Trophoblast cell (in vitro differentiated cells and primary cell): ENCODE data around the gene CSPG5.

Experiments
- DNase-seq, 2 donors: peaks; one replicate each; pipeline ENCODE4 v3.0.0-alpha.2; 2016
- H2AFZ ChIP-seq: 2 replicates; pipeline ENCODE4 v1.6.1; 2013; ENCODE audit warnings: low read length, moderate library complexity, mild to moderate bottlenecking; ENCODE audit not compliant: insufficient read depth, poor library complexity
- H2AK5ac ChIP-seq: 2 replicates; pipeline ENCODE4 v1.6.1; 2013; ENCODE audit warnings: mild to moderate bottlenecking, low read length
- H2BK120ac ChIP-seq: 2 replicates; pipeline ENCODE4 v1.6.1; 2013; ENCODE audit warnings: low read length, mild to moderate bottlenecking, moderate library complexity; ENCODE audit not compliant: insufficient read depth, poor library complexity
- H2BK12ac ChIP-seq: 2 replicates; pipeline ENCODE4 v1.6.1; 2013; ENCODE audit warnings: mild to moderate bottlenecking, low read length, moderate library complexity
- H2BK5ac ChIP-seq: 2 replicates; pipeline ENCODE4 v1.6.1; 2013; ENCODE audit warnings: low read length, low read depth, moderate library complexity, mild to moderate bottlenecking; ENCODE audit not compliant: poor library complexity
- H3K14ac ChIP-seq: 2 replicates; pipeline ENCODE4 v1.6.1; 2013; ENCODE audit warnings: mild to moderate bottlenecking, low read length
- H3K18ac ChIP-seq: 2 replicates; pipeline ENCODE4 v1.6.1; 2013; ENCODE audit warnings: mild to moderate bottlenecking, low read length
- H3K23ac ChIP-seq: 2 replicates; pipeline ENCODE4 v1.6.1; 2013; ENCODE audit warnings: low read length
- H3K27ac ChIP-seq: 2 replicates; pipeline ENCODE4 v1.5.1; 2013; ENCODE audit warnings: low read depth, mild to moderate bottlenecking, inconsistent platforms, low read length, moderate library complexity
- H3K27me3 ChIP-seq: 2 replicates; pipeline ENCODE4 v1.6.1; 2013; ENCODE audit warnings: inconsistent platforms, mild to moderate bottlenecking, low read length, moderate library complexity; ENCODE audit not compliant: insufficient read depth
- H3K36me3 ChIP-seq, 2 experiments: 1 replicate in 1 of 2; 2 replicates in 1 of 2; pipeline ENCODE4 v1.6.1; 2013; ENCODE audit warnings: low read length in 2 of 2, mild to moderate bottlenecking in 2 of 2, moderate library complexity in 1 of 2; ENCODE audit not compliant: insufficient read depth in 2 of 2, control insufficient read depth in 1 of 2
- H3K4ac ChIP-seq: 2 replicates; pipeline ENCODE4 v1.6.1; 2013; ENCODE audit warnings: low read depth, mild to moderate bottlenecking, low read length, moderate library complexity
- H3K4me1 ChIP-seq, 2 experiments: 1 replicate in 1 of 2; 2 replicates in 1 of 2; pipeline ENCODE4 v1.6.1; 2013; ENCODE audit warnings: low read length in 2 of 2, mild to moderate bottlenecking in 2 of 2, moderate library complexity in 1 of 2; ENCODE audit not compliant: insufficient read depth in 2 of 2, control insufficient read depth in 1 of 2
- H3K4me2 ChIP-seq: 2 replicates; pipeline ENCODE4 v1.6.1; 2013; ENCODE audit warnings: inconsistent platforms, mild to moderate bottlenecking, low read length, moderate library complexity
- H3K4me3 ChIP-seq: 2 replicates; pipeline ENCODE4 v1.5.1; 2013; ENCODE audit warnings: mild to moderate bottlenecking, low read depth, low read length, inconsistent platforms
- H3K79me1 ChIP-seq: one replicate; pipeline ENCODE4 v1.6.1; 2013; ENCODE audit warnings: low read length
- H3K79me2 ChIP-seq: 2 replicates; pipeline ENCODE4 v1.6.1; 2013; ENCODE audit warnings: low read length, mild to moderate bottlenecking; ENCODE audit not compliant: control insufficient read depth, insufficient read depth, poor library complexity
- H3K9ac ChIP-seq: 2 replicates; pipeline ENCODE4 v1.6.1; 2013; ENCODE audit warnings: mild to moderate bottlenecking, low read length
- H3K9me3 ChIP-seq: 2 replicates; pipeline ENCODE4 v1.6.1; 2013; ENCODE audit warnings: low read depth, mild to moderate bottlenecking, control low read depth, inconsistent platforms, low read length; ENCODE audit not compliant: insufficient read depth
- H4K12ac ChIP-seq: 2 replicates; pipeline ENCODE4 v1.6.1; 2013; ENCODE audit warnings: low read depth, mild to moderate bottlenecking, low read length, moderate library complexity
- H4K8ac ChIP-seq: 2 replicates; pipeline ENCODE4 v1.6.1; 2013; ENCODE audit warnings: low read depth, mild to moderate bottlenecking, low read length, moderate library complexity
- H4K91ac ChIP-seq: one replicate; pipeline ENCODE4 v1.6.1; 2013; ENCODE audit warnings: low read depth, mild to moderate bottlenecking, low read length, moderate library complexity
- WGBS: extraction: QIAGEN DNeasy Blood & Tissue Kit; methylation state at CpG from one replicate; pipeline ENCODE4 v1.1.7; 2013; ENCODE audit warnings: missing lambda C conversion rate; ENCODE audit not compliant: insufficient read length, insufficient coverage; ENCODE audit errors: extremely low coverage; 5-methylcytosine and 5-hydroxymethylcytosine counted together

CSPG5 gene

GRCh38 chr3:47533996-47534454 is 44.6 kb downstream of the CSPG5 start:
- no CpG with 5 or more reads among the region's 5 CpGs for WGBS
- no peak overlapping the region for H2BK120ac ChIP-seq
- H2AK5ac ChIP-seq, result no peak overlapping the region
- no peaks in the 10 kb centered on the region for H3K4me1 ChIP-seq
- no peak overlapping the region for H4K91ac ChIP-seq
- H3K4me3 ChIP-seq, result no peak overlapping the region
- no peak overlapping the region for H4K12ac ChIP-seq
- no peak for DNase-seq
- H3K27ac ChIP-seq, result no peak overlapping the region
- no peaks in the 10 kb centered on the region for H3K79me1 ChIP-seq
- no peaks in the 10 kb centered on the region for H3K9me3 ChIP-seq
- no peak overlapping the region for H2BK5ac ChIP-seq
- no peak overlapping the region for H3K14ac ChIP-seq
- no peak overlapping the region for H3K18ac ChIP-seq
- no peak overlapping the region for H3K23ac ChIP-seq
- no peak overlapping the region for H2BK12ac ChIP-seq
- H3K9ac ChIP-seq, result no peak overlapping the region
- H2AFZ ChIP-seq, result no peak overlapping the region
- no peaks in the 10 kb centered on the region for H3K27me3 ChIP-seq
- no peaks in the 10 kb centered on the region for H3K36me3 ChIP-seq
- no peaks in the 10 kb centered on the region for H3K79me2 ChIP-seq
- no peak overlapping the region for H4K8ac ChIP-seq
- H3K4ac ChIP-seq, result no peak overlapping the region
- no peak overlapping the region for H3K4me2 ChIP-seq

- Histone ChIP-seq H3K9me3 (no peaks in the 10 kb centered on the region), H3K9ac (no peak overlapping the region)
Measured at GRCh38 chr3:47533481-47533880, 45.2 kb downstream of the CSPG5 start.

GRCh38 chr3:47527952-47528725 is 50.5 kb downstream of the CSPG5 start:
- WGBS, result no CpG with 5 or more reads among the region's 6 CpGs
- no peak overlapping the region for H4K91ac ChIP-seq
- peak in 1 of 2 donors; percentile 50 for DNase-seq
- no peak overlapping the region for H2BK12ac ChIP-seq
- no peak overlapping the region for H3K9ac ChIP-seq
- H2AFZ ChIP-seq, result no peak overlapping the region
- H3K9me3 ChIP-seq, result no peaks in the 10 kb centered on the region
- H3K4me3 ChIP-seq, result no peak overlapping the region
- H3K79me2 ChIP-seq, result no peaks in the 10 kb centered on the region
- H3K4ac ChIP-seq, result no peak overlapping the region
- H4K8ac ChIP-seq, result no peak overlapping the region
- no peak overlapping the region for H3K14ac ChIP-seq
- no peaks in the 10 kb centered on the region for H3K36me3 ChIP-seq
- H3K18ac ChIP-seq, result no peak overlapping the region
- H3K27me3 ChIP-seq, result no peaks in the 10 kb centered on the region
- no peak overlapping the region for H4K12ac ChIP-seq
- H3K4me2 ChIP-seq, result no peak overlapping the region
- H2BK5ac ChIP-seq, result no peak overlapping the region
- no peak overlapping the region for H2AK5ac ChIP-seq
- H3K27ac ChIP-seq, result no peak overlapping the region
- no peaks in the 10 kb centered on the region for H3K4me1 ChIP-seq
- no peak overlapping the region for H2BK120ac ChIP-seq
- H3K23ac ChIP-seq, result no peak overlapping the region
- H3K79me1 ChIP-seq, result no peaks in the 10 kb centered on the region

More at GRCh38 chr3:47533481-47533880, 45.2 kb downstream of the CSPG5 start:
- Histone ChIP-seq H4K8ac (no peak overlapping the region), H3K79me1 (no peaks in the 10 kb centered on the region), H4K91ac (no peak overlapping the region), H2AK5ac (no peak overlapping the region), H3K4ac (no peak overlapping the region), H3K4me1 (no peaks in the 10 kb centered on the region), H2BK120ac (no peak overlapping the region), H2BK5ac (no peak overlapping the region), H3K4me3 (no peak overlapping the region), H3K4me2 (no peak overlapping the region), H3K27me3 (no peaks in the 10 kb centered on the region), H3K14ac (no peak overlapping the region), H4K12ac (no peak overlapping the region), H3K18ac (no peak overlapping the region), H2AFZ (no peak overlapping the region), H3K27ac (no peak overlapping the region), H3K79me2 (no peaks in the 10 kb centered on the region), H3K23ac (no peak overlapping the region), H2BK12ac (no peak overlapping the region), H3K36me3 (no peaks in the 10 kb centered on the region)
- no CpG with 5 or more reads among the region's 2 CpGs for WGBS
- no peak for DNase-seq

GRCh38 chr3:47525617-47526016 is 53.0 kb downstream of the CSPG5 start:
- no peak overlapping the region for H2BK12ac ChIP-seq
- no peaks in the 10 kb centered on the region for H3K79me2 ChIP-seq
- H3K4me2 ChIP-seq, result no peak overlapping the region
- H2BK120ac ChIP-seq, result no peak overlapping the region
- H4K12ac ChIP-seq, result no peak overlapping the region
- no peak overlapping the region for H2AFZ ChIP-seq
- H3K9ac ChIP-seq, result no peak overlapping the region
- H3K27ac ChIP-seq, result no peak overlapping the region
- H4K91ac ChIP-seq, result no peak overlapping the region
- H2AK5ac ChIP-seq, result no peak overlapping the region
- no peak overlapping the region for H3K4ac ChIP-seq
- no peak for DNase-seq
- H3K14ac ChIP-seq, result no peak overlapping the region
- H2BK5ac ChIP-seq, result no peak overlapping the region
- H3K27me3 ChIP-seq, result no peaks in the 10 kb centered on the region
- H3K9me3 ChIP-seq, result no peaks in the 10 kb centered on the region
- no CpG with 5 or more reads among the region's 4 CpGs for WGBS
- H3K23ac ChIP-seq, result no peak overlapping the region
- H3K4me3 ChIP-seq, result no peak overlapping the region
- H3K18ac ChIP-seq, result no peak overlapping the region
- no peaks in the 10 kb centered on the region for H3K79me1 ChIP-seq
- no peak overlapping the region for H4K8ac ChIP-seq
- H3K36me3 ChIP-seq, result no peaks in the 10 kb centered on the region
- peaks cover 3% of the 10 kb centered on the region in 2 experiments for H3K4me1 ChIP-seq
